Activated CD8-positive, alpha-beta T cell treated with anti-CD3 and anti-CD28 coated beads for 36 hours (primary cell): Measurements from ENCODE around the gene IFI27. TPM values are rescaled to one million over a fixed set of nuclear protein-coding genes. Genes with fewer than 3 reads are reported as not detected.
A peak's percentile ranks its signal among the peaks of the same experiment; 100 is the strongest.

Experiments used
- ATAC-seq: fragments of 200-7000 bp; cut with Tn5 transposase; one replicate; pipeline ENCODE4 v1.10.0; 2021; ENCODE audit warnings: mild to moderate bottlenecking, moderate library complexity
- CTCF ChIA-PET: fragments of 350-600 bp; sonication (Branson Sonifier 250); formaldehyde crosslinking; loops from one replicate; lab custom pipeline; 2021; ENCODE audit warnings: antibody characterized with exemption; lab: Charles Lee
- POLR2A ChIA-PET: fragments of 350-600 bp; sonication (Branson Sonifier 250); formaldehyde crosslinking; loops from one replicate; lab custom pipeline; 2021; ENCODE audit warnings: antibody characterized with exemption; lab: Charles Lee
- DNase-seq: peaks from one replicate; pipeline ENCODE4 v3.0.0-alpha.2; 2020
- H3K27ac Mint-ChIP-seq: one replicate; pipeline ENCODE4 v1.8.0; 2021; ENCODE audit warnings: mild to moderate bottlenecking, mixed read lengths
- H3K27me3 Mint-ChIP-seq: one replicate; pipeline ENCODE4 v1.8.0; 2021; ENCODE audit warnings: mixed read lengths
- H3K36me3 Mint-ChIP-seq: one replicate; pipeline ENCODE4 v1.8.0; 2021; ENCODE audit warnings: low read depth, mixed read lengths
- H3K4me1 Mint-ChIP-seq: one replicate; pipeline ENCODE4 v1.8.0; 2021; ENCODE audit warnings: low read depth, mixed read lengths
- H3K4me3 Mint-ChIP-seq: one replicate; pipeline ENCODE4 v1.8.0; 2021; ENCODE audit warnings: mild to moderate bottlenecking, moderate library complexity, mixed read lengths
- H3K9me3 Mint-ChIP-seq: one replicate; pipeline ENCODE4 v1.8.0; 2021; ENCODE audit warnings: mixed read lengths
- CTCF ChIP-seq: fragments of 200-600 bp; IDR thresholded peaks from one replicate; pipeline ENCODE4 v1.8.0; 2022; ENCODE audit warnings: antibody characterized with exemption, mild to moderate bottlenecking
- intact Hi-C: fragments of 100-400 bp; cut with micrococcal nuclease; formaldehyde crosslinking; loops from one replicate; pipeline ENCODE4 v1.10.0; 2022
- total RNA-seq, 2 experiments: library from RNA; stranded (reverse); gene quantifications; one replicate each; pipeline ENCODE4 v1.2.3, GENCODE V29; 2021

The IFI27 gene
- total RNA-seq, 2 experiments from 2014 or later, result 0.86 to 4.1 TPM

GRCh38 chr14:94125659-94126418, 15.3 kb downstream of the IFI27 start:
- CTCF ChIA-PET, result interaction anchor here (1.2 to 3.3 kb wide), 2 partner anchors 11 to 20 kb away, joined by 3 to 16 read pairs; no protein-coding TSS in a partner anchor
- intact Hi-C loops, result no loop called here
- H3K27ac Mint-ChIP-seq, result no peak overlapping the region
- peaks cover 1% of the 10 kb centered on the region for H3K36me3 Mint-ChIP-seq
- H3K27me3 Mint-ChIP-seq, result no peaks in the 10 kb centered on the region
- H3K9me3 Mint-ChIP-seq, result peaks cover 3% of the 10 kb centered on the region
- POLR2A ChIA-PET, result no interaction called here
- ATAC-seq (no peak), DNase-seq (no peak)
- TF ChIP-seq CTCF, result no peak
- H3K4me3 Mint-ChIP-seq, result no peak overlapping the region
- H3K4me1 Mint-ChIP-seq, result peaks cover 15% of the 10 kb centered on the region

DNA sequence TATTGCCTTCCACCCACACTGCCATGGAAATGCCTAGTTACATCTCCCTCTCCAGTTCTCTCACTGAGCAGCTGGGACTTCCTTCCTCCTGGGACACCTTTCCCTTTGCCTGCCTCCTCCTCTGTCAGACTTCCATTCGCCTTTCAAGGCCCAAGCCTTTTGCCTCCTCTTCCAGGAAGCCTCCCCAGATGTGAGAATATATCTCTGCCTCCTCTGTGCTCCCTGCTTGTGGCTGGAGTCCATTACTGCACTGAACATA, 15.8 kb downstream of the IFI27 start:
- TF ChIP-seq CTCF, result no peak
- ATAC-seq (no peak), DNase-seq (no peak)
- ChIA-PET CTCF (interaction anchor here (3.3 to 7.6 kb wide), 2 partner anchors 10 to 90 kb away, joined by 16 to 72 read pairs; no protein-coding TSS in a partner anchor), POLR2A (no interaction called here)
- Mint-ChIP-seq H3K9me3 (no peaks in the 10 kb centered on the region), H3K4me1 (peaks cover 15% of the 10 kb centered on the region), H3K36me3 (peaks cover 1% of the 10 kb centered on the region), H3K4me3 (no peak overlapping the region), H3K27me3 (no peaks in the 10 kb centered on the region), H3K27ac (no peak overlapping the region)
- intact Hi-C loops, result no loop called here

DNA sequence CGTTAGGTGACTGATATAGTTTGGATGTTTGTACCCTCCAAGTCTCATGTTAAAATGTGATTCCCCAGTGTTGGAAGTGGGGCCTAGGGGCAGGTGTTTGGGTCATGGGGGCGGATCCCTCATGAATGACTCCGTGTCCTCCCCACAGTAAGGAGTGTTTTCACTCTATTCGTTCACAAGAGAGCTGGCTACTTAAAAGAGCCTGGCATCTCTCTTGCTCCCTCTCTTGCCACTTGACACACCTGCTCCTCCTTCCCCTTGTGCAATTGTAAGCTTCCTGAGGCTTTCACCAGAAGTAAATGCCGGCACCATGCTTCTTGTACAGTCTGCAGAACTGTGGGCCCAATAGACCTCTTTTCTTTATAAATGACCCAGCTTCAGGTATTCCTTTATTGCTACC, 16.3 kb downstream of the IFI27 start:
- intact Hi-C loops, result no loop called here
- POLR2A ChIA-PET, result no interaction called here
- no peak for TF ChIP-seq CTCF
- peaks cover 1% of the 10 kb centered on the region for H3K36me3 Mint-ChIP-seq
- no peak for DNase-seq
- H3K4me3 Mint-ChIP-seq, result no peak overlapping the region
- no peak overlapping the region for H3K27ac Mint-ChIP-seq
- no peaks in the 10 kb centered on the region for H3K9me3 Mint-ChIP-seq
- CTCF ChIA-PET, result interaction anchor here (3.3 to 7.6 kb wide), 2 partner anchors 10 to 90 kb away, joined by 16 to 72 read pairs; no protein-coding TSS in a partner anchor
- ATAC-seq, result no peak
- peaks cover 15% of the 10 kb centered on the region for H3K4me1 Mint-ChIP-seq
- no peaks in the 10 kb centered on the region for H3K27me3 Mint-ChIP-seq

DNA sequence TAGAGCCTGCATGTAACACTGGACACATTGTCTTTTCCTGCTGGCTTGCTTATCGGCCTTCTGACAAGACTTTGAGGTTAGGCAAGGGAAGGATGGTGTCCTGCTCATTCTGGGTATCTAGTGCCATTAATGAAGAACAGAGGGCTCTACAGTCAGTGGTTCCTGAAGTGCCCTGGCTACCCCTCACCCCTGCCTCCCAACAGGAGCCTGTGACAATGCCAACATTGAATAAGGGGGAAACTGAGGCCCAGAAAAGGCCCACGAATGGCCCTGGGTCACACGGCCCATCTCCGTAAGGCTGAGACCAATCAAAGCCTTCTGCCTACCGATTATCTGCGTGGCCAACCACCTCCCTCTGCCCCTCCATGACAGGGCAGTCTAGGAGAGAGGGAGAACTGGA, 16.8 kb downstream of the IFI27 start:
- ATAC-seq (no peak), DNase-seq (no peak)
- CTCF ChIA-PET, result interaction anchor here (3.3 to 7.6 kb wide), 2 partner anchors 9 to 91 kb away, joined by 16 to 72 read pairs; no protein-coding TSS in a partner anchor
- intact Hi-C loops, result no loop called here
- no peak for TF ChIP-seq CTCF
- POLR2A ChIA-PET, result interaction anchor here (0.9 kb wide), 1 partner anchor 9 kb away, joined by 3 read pairs; no protein-coding TSS in a partner anchor
- Mint-ChIP-seq H3K9me3 (no peaks in the 10 kb centered on the region), H3K27ac (no peak overlapping the region), H3K27me3 (no peaks in the 10 kb centered on the region), H3K36me3 (peaks cover 1% of the 10 kb centered on the region), H3K4me3 (no peak overlapping the region), H3K4me1 (peaks cover 15% of the 10 kb centered on the region)

DNA sequence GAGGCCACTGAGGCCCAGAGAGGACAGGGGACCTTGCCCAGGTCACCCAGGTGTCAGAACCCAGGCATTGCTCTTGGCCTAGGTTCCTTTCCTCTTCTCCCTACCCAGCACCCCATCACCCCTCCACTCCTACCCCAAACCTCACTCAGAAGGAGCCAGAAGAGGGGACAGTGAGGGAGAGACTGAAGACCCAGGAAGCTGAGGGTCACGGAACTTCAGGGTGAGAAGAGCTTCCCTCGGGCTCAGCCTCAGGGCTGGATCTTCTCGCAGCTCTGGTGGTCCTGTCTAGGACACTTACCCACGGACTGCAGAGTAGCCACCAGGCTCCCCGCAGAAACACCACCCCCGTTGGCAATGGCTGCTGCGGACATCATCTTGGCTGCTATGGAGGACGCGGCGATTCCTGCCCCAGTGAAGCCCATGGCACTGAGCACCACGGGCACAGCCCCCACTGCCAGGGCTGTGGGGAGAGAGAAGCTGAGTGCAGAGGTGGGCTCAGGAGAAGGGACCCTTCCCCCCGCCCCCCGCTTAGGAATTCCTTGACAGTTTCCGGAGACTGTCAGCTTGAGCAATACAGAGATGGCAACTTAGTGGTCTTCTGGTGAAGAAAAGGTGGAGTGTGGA, 17.8 kb downstream of the IFI27 start:
- Mint-ChIP-seq H3K4me1 (peaks cover 15% of the 10 kb centered on the region), H3K9me3 (no peaks in the 10 kb centered on the region), H3K27me3 (no peaks in the 10 kb centered on the region), H3K36me3 (peaks cover 1% of the 10 kb centered on the region), H3K27ac (peak overlapping the region; percentile 66), H3K4me3 (peak overlapping the region; percentile 76)
- ChIA-PET CTCF (interaction anchor here (1.0 to 7.6 kb wide), 6 partner anchors 8 to 111 kb away, joined by 4 to 72 read pairs (median 8); no protein-coding TSS in a partner anchor), POLR2A (interaction anchor here (0.9 to 1.8 kb wide), 3 partner anchors 8 to 47 kb away, joined by 3 to 10 read pairs (median 3); partner anchors contain the start of genes DDX24 and IFI27L1)
- DNase-seq, result no peak
- intact Hi-C loops, result no loop called here
- ATAC-seq, result no peak
- no peak for TF ChIP-seq CTCF
